ENCODE results near the gene PCSK6.

GRCh38 chr15:101386967-101387366 lies 102.5 kb downstream of the PCSK6 start:
- TF ChIP-seq CTCF (conservative IDR thresholded peaks at IDR 0.05), result no peak
- TF ChIP-seq EZH2 (IDR thresholded peaks at IDR 0.05; ENCODE audit: low read depth), result no peak
